Measurements from ENCODE around the gene ORC3.

The ORC3 gene

DNA sequence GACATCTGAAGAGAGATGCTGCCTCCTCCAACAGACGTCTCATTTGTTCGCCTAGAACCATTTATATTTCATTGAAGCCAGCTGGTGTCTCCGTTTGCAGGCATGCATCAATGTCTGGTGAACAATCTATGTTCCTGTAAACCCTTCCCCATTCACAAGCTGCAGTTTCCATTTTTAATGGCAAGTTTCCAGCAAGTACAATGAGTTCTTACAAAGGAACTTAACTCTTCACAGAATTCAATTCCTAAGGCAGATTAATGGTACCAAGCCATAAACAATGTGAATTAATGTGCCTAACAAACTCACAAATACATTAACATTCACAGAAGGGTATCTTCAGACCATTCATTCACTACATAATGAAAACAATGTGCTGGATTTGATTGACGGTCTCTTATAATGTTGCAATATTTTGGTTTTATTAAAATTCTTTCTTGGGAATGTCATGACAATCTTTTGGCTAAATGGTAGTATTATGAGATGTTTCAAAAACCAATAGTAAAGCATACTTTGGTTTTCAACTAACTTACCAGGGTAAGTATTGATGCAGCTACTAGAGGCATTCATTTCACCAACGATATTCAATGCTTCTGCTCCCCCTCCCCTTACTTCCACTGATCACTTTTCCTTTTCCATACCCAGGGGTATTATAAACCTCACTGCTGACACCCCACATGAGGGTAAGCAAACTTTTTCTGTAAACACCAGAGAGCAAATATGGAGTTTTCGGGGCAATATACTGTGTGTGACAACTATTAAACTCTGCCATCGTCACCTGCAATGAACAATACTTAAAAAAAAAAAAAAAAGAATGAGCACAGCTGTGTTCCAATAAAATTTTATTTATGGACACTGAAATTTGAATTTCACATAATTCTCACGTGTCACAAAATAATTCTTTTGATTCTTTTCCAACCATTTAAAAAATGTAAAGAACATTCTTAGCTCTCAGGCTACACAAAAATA is 107.9 kb downstream of the ORC3 start:
- TF ChIP-seq, protein P1, sequence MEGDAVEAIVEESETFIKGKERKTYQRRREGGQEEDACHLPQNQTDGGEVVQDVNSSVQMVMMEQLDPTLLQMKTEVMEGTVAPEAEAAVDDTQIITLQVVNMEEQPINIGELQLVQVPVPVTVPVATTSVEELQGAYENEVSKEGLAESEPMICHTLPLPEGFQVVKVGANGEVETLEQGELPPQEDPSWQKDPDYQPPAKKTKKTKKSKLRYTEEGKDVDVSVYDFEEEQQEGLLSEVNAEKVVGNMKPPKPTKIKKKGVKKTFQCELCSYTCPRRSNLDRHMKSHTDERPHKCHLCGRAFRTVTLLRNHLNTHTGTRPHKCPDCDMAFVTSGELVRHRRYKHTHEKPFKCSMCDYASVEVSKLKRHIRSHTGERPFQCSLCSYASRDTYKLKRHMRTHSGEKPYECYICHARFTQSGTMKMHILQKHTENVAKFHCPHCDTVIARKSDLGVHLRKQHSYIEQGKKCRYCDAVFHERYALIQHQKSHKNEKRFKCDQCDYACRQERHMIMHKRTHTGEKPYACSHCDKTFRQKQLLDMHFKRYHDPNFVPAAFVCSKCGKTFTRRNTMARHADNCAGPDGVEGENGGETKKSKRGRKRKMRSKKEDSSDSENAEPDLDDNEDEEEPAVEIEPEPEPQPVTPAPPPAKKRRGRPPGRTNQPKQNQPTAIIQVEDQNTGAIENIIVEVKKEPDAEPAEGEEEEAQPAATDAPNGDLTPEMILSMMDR (IDR thresholded peaks at IDR 0.05; ENCODE audit: low read depth, low read length): no peak
- peak; percentile 80 for DNase-seq (ENCODE audit: extremely low read depth, low read depth)

GRCh38 chr6:87698547-87699006 is 108.6 kb downstream of the ORC3 start:
- TF ChIP-seq, protein P1 (IDR thresholded peaks at IDR 0.05; ENCODE audit: low read depth, low read length): no peak
- DNase-seq (ENCODE audit: extremely low read depth, low read depth): no peak

DNA sequence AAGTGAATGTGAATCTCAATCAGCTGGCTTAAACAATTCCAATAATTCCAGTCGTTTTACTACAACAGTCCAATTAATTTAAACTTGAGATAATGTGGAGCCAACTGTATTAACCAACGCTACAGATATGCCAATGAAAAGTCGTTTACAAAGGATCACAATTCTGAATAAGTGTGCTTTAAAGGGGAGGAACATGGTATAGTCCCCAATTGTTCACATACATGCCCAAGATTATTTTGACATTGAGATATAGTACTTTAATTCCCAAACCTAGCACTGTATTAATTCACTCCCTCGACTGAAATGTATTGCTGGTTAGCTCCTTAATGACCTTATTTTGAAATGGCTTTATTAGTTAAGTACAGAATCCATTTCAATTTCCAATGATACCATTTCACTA is 109.6 kb downstream of the ORC3 start:
- TF ChIP-seq, protein P1 (IDR thresholded peaks at IDR 0.05; ENCODE audit: low read depth, low read length): no peak
- no peak for DNase-seq (ENCODE audit: extremely low read depth, low read depth)

- TF ChIP-seq, protein P1 (IDR thresholded peaks at IDR 0.05; ENCODE audit: low read depth, low read length): peak; percentile 1; the same call in 1 of the 2 replicates
- peak; percentile 67 for DNase-seq (ENCODE audit: extremely low read depth, low read depth)
Observed at GRCh38 chr6:87700397-87701343, 110.7 kb downstream of the ORC3 start.

DNA sequence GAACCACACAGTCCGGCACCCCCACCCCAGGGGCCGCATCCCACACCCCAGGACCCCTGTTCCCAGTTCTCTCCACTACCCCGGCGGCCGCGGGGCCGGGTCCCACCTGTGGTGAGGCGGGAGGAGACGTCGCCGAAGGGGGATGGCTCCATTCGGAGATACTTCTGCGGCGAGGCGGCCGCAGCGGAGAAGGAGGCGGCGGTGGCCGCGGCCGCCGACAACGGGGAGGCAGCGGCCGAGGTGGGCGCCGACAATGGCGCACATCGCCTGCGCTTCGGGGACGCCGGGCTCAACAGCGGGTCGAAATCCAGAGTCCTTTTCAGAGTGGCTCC is 111.4 kb downstream of the ORC3 start:
- DNase-seq (ENCODE audit: extremely low read depth, low read depth): no peak

GRCh38 chr6:87701676-87702588 is 112.0 kb downstream of the ORC3 start, which contains the start of gene AKIRIN2:
Gene AKIRIN2, minus strand, starts transcription at chr6:87702233. Its CDS starts 549 bp downstream, at chr6:87701684.
- peak; percentile 98 for DNase-seq (ENCODE audit: extremely low read depth, low read depth)
- TF ChIP-seq, protein P1 (IDR thresholded peaks at IDR 0.05; ENCODE audit: low read depth, low read length): no peak

More for the DNA sequence above, 111.4 kb downstream of the ORC3 start:
- TF ChIP-seq, protein P1 (IDR thresholded peaks at IDR 0.05; ENCODE audit: low read depth, low read length): no peak
